GM12878 (cell line): Measurements from ENCODE around the gene STT3B. TPM values are rescaled to one million over a fixed set of nuclear protein-coding genes. Genes with fewer than 3 reads are reported as not detected.

Experiments used
- ATAC-seq: fragments of 200-7000 bp; cut with Tn5 transposase; 3 replicates; pipeline ENCODE4 v1.9.1; 2020; ENCODE audit warnings: mild to moderate bottlenecking, moderate library complexity
- BruUV-seq: library from RNA; stranded (reverse); fragments of 400-500 nt; replicated peaks from 2 replicates; lab custom pipeline; 2021; lab: Mats Ljungman, UMichigan
- CTCF ChIA-PET: fragments of 300-600 bp; sonication (Branson Sonifier 250); formaldehyde crosslinking; extraction: SDS; loops from one replicate; lab custom pipeline; 2021; ENCODE audit warnings: inconsistent platforms; lab: Yijun Ruan, JAX
- POLR2A ChIA-PET: fragments of 350-600 bp; formaldehyde crosslinking; extraction: SDS; loops from one replicate; lab custom pipeline; 2021; ENCODE audit warnings: inconsistent platforms; lab: Charles Lee
- RAD21 ChIA-PET: fragments of 300-600 bp; sonication (Branson Sonifier 250); formaldehyde crosslinking; loops from one replicate; lab custom pipeline; 2023; ENCODE audit warnings: antibody characterized with exemption; ENCODE audit not compliant: unreplicated experiment; lab: Charles Lee
- SMC1A ChIA-PET: fragments of 300-600 bp; sonication (Branson Sonifier 250); formaldehyde crosslinking; loops from one replicate; lab custom pipeline; 2023; ENCODE audit not compliant: unreplicated experiment, uncharacterized antibody; lab: Charles Lee
- DNase-seq: peaks from one replicate; pipeline ENCODE4 v3.0.0-alpha.2; 2011; ENCODE audit warnings: low read depth, low spot score
- FAIRE-seq: peaks from 3 replicates; lab custom pipeline; 2011; peaks lifted over from hg19 to GRCh38; lab: Jason Lieb, UNC
- H2AFZ ChIP-seq: 2 replicates; pipeline ENCODE4 v1.6.0; 2011; ENCODE audit warnings: low read depth, low read length, control low read depth; ENCODE audit not compliant: control insufficient read depth
- H3K27ac ChIP-seq: 2 replicates; pipeline ENCODE4 v1.5.1; 2011; ENCODE audit warnings: control low read depth; ENCODE audit not compliant: control insufficient read depth, insufficient read depth
- H3K27me3 ChIP-seq, 2 experiments: replicated peaks in 1 of 2; 2 replicates each; pipeline versions ENCODE4 v1.6.0 to v1.6.1; 2011; ENCODE audit warnings: low read length in 1 of 2; ENCODE audit not compliant: control insufficient read depth in 2 of 2, insufficient read depth in 2 of 2
- H3K36me3 ChIP-seq, 2 experiments: 2 replicates each; pipeline ENCODE4 v1.5.1; 2011; ENCODE audit warnings: low read length in 1 of 2; ENCODE audit not compliant: control insufficient read depth in 2 of 2, insufficient read depth in 2 of 2
- H3K4me1 ChIP-seq: 2 replicates; pipeline ENCODE4 v1.6.1; 2011; ENCODE audit warnings: mild to moderate bottlenecking, low read length, moderate library complexity, mixed read lengths; ENCODE audit not compliant: control insufficient read depth, insufficient read depth
- H3K4me2 ChIP-seq: 2 replicates; pipeline ENCODE4 v1.6.0; 2011; ENCODE audit warnings: control low read depth; ENCODE audit not compliant: control insufficient read depth, insufficient read depth
- H3K4me3 ChIP-seq: fragments of 200-600 bp; sonication (generic); 2 replicates; pipeline ENCODE4 v1.5.1; 2016
- H3K79me2 ChIP-seq: 2 replicates; pipeline ENCODE4 v1.6.0; 2011; ENCODE audit warnings: low read length; ENCODE audit not compliant: control insufficient read depth, insufficient read depth
- H3K9ac ChIP-seq: 2 replicates; pipeline ENCODE4 v1.8.0; 2011; ENCODE audit warnings: low read length, control low read depth, mixed read lengths; ENCODE audit not compliant: control insufficient read depth, insufficient read depth
- H3K9me3 ChIP-seq: replicated peaks from 3 replicates; pipeline ENCODE4 v1.5.1; 2011; ENCODE audit warnings: mild to moderate bottlenecking, low read length; ENCODE audit not compliant: control insufficient read depth, insufficient read depth
- H4K20me1 ChIP-seq: 2 replicates; pipeline ENCODE4 v1.6.0; 2011; ENCODE audit not compliant: control insufficient read depth, insufficient read depth
- ATF2 ChIP-seq: IDR thresholded peaks from 2 replicates; pipeline ENCODE4 v1.6.1; 2012; ENCODE audit warnings: low read length, inconsistent platforms
- BMI1 ChIP-seq: fragments of 450-650 bp; IDR thresholded peaks from 2 replicates; pipeline ENCODE4 v1.6.1; 2016; ENCODE audit warnings: mild to moderate bottlenecking, moderate library complexity, borderline replicate concordance
- CUX1 ChIP-seq: IDR thresholded peaks from 2 replicates; pipeline ENCODE4 v1.6.1; 2012; ENCODE audit warnings: improper control_type of control experiment, low read depth, low read length; ENCODE audit not compliant: insufficient replicate concordance
- DPF2 ChIP-seq: fragments of 450-650 bp; IDR thresholded peaks from 2 replicates; pipeline ENCODE4 v1.6.1; 2017; ENCODE audit warnings: mild to moderate bottlenecking
- SMARCA5 ChIP-seq: fragments of 450-650 bp; IDR thresholded peaks from 2 replicates; pipeline ENCODE4 v1.6.1; 2017; ENCODE audit warnings: mild to moderate bottlenecking
- ZNF592 ChIP-seq: fragments of 450-650 bp; IDR thresholded peaks from 2 replicates; pipeline ENCODE4 v1.6.1; 2017; ENCODE audit warnings: mild to moderate bottlenecking, moderate library complexity
- WGBS: methylation state at CpG from one replicate; pipeline ENCODE4 v1.1.6; 2016; ENCODE audit warnings: low lambda C conversion rate; ENCODE audit not compliant: insufficient replicate concordance, insufficient coverage; ENCODE audit errors: missing lambda C conversion rate; 5-methylcytosine and 5-hydroxymethylcytosine counted together
- in situ Hi-C: fragments of 300-500 bp; cut with MboI; formaldehyde crosslinking; loops from 9 replicates; pipeline ENCODE4 v1.14.3; 2018; ENCODE audit warnings: mixed read lengths
- intact Hi-C: fragments of 100-400 bp; cut with micrococcal nuclease; formaldehyde crosslinking; loops from one replicate; pipeline ENCODE4 v1.14.2; 2022; ENCODE audit not compliant: unreplicated experiment
- polyA plus RNA-seq, 11 experiments: library from polyadenylated mRNA; depleted of rRNA in 4 of 11; unstranded in 6 of 11; stranded (reverse) in 5 of 11; fragments of >200 nt; fragmentation: Nextera tagmentation in 4 of 11; fragmentation: Illumina TruSeq in 1 of 11; extraction: Ambion mirVana in 4 of 11; extraction: Trizol in 1 of 11; gene quantifications; 1 replicate in 1 of 11; 2 replicates in 10 of 11; pipeline versions ENCODE4 v1.2.1 to v1.2.3, GENCODE V29; 2011 to 2016; ENCODE audit warnings: inconsistent platforms in 2 of 11, missing spikeins in 2 of 11, low read depth in 1 of 11
- total RNA-seq, 4 experiments: library from RNA; depleted of rRNA in 3 of 4; stranded (reverse); fragments of >200 nt in 3 of 4; fragmentation: Illumina TruSeq in 1 of 4; extraction: Trizol in 1 of 4; gene quantifications; 2 replicates each; pipeline versions ENCODE4 v1.2.1 to v1.2.3, GENCODE V29; 2013 to 2021

Gene STT3B
- total and polyA plus RNA-seq, 10 of the 15 experiments (the other 5 are each of a cell fraction or from before 2014, with no cell fraction given): 19.9 to 208 (median 79.6) TPM

GRCh38 chr3:31521468-31521867 lies 11.3 kb upstream of the STT3B start:
- no peak overlapping the region for H2AFZ ChIP-seq
- H3K36me3 ChIP-seq: no peaks in the 10 kb centered on the region
- RAD21 ChIA-PET: interaction anchor here (1.6 kb wide), 1 partner anchor 59 kb away, joined by 4 read pairs; no protein-coding TSS in a partner anchor
- CTCF ChIA-PET: no interaction called here
- H3K79me2 ChIP-seq: no peaks in the 10 kb centered on the region
- SMC1A ChIA-PET: interaction anchor here (0.9 to 2.4 kb wide), 4 partner anchors 10 to 387 kb away, joined by 3 to 11 read pairs (median 4); no protein-coding TSS in a partner anchor
- no peak for DNase-seq
- intact Hi-C loops: no loop called here
- 63% methylated on average over 2 of the region's 2 CpGs for WGBS
- no peaks in the 10 kb centered on the region for H4K20me1 ChIP-seq
- TF ChIP-seq BMI1 (no peak), SMARCA5 (no peak), ZNF592 (no peak), CUX1 (no peak), ATF2 (no peak), DPF2 (no peak)
- TF ChIP-seq, all 136 proteins: peak for 0
- H3K4me1 ChIP-seq: no peaks in the 10 kb centered on the region; the same call in 1 of the 2 replicates
- H3K4me2 ChIP-seq: no peak overlapping the region
- POLR2A ChIA-PET: interaction anchor here (2.2 to 2.5 kb wide), 2 partner anchors 11 to 12 kb away, joined by 9 to 13 read pairs; partner anchors contain the start of gene STT3B
- no peak overlapping the region for H3K9ac ChIP-seq
- H3K9me3 ChIP-seq: no peaks in the 10 kb centered on the region
- FAIRE-seq (no peak), ATAC-seq (no peak)
- H3K27me3 ChIP-seq: no peaks in the 10 kb centered on the region
- no TSS peak for BruUV-seq
- no peak overlapping the region for H3K27ac ChIP-seq
- in situ Hi-C loops: no loop called here
- H3K4me3 ChIP-seq: no peak overlapping the region
